HG03064 (cell line): ENCODE measurements around the gene OTUB2.

Experiments used
- ATAC-seq: cut with Tn5 transposase; IDR thresholded peaks from one replicate; pipeline ENCODE4 v1.9.1; 2021; ENCODE audit warnings: low read depth; ENCODE audit not compliant: unreplicated experiment

OTUB2 gene

GRCh38 chr14:94026173-94026888, at the start of gene OTUB2:
Gene OTUB2 (plus strand): TSS chr14:94026340. CDS start chr14:94026538, 198 bp downstream.
- peak; percentile 100 for ATAC-seq

- ATAC-seq, result peak; percentile 17
Measured at GRCh38 chr14:93976477-93977057, 49.6 kb upstream of the OTUB2 start, which contains the start of gene ASB2. Gene ASB2 (minus strand): TSS chr14:93976570. CDS start chr14:93964539, 12,031 bp downstream.

- ATAC-seq, result no peak
Measured at GRCh38 chr14:93977171-93977570, 49.0 kb upstream of the OTUB2 start.

GRCh38 chr14:93977790-93978581, 48.2 kb upstream of the OTUB2 start:
- ATAC-seq, result peak; percentile 59

GRCh38 chr14:93978735-93979134, 47.4 kb upstream of the OTUB2 start:
- ATAC-seq, result no peak

GRCh38 chr14:93980456-93981201, 45.5 kb upstream of the OTUB2 start:
- ATAC-seq, result no peak

- ATAC-seq, result no peak
Measured at GRCh38 chr14:93981316-93982229, 44.6 kb upstream of the OTUB2 start.

GRCh38 chr14:93982230-93983007, 43.7 kb upstream of the OTUB2 start:
- no peak for ATAC-seq

GRCh38 chr14:93984070-93984469, 42.1 kb upstream of the OTUB2 start:
- no peak for ATAC-seq

- no peak for ATAC-seq
Measured at GRCh38 chr14:93984987-93985410, 41.1 kb upstream of the OTUB2 start.

GRCh38 chr14:93986955-93987354, 39.2 kb upstream of the OTUB2 start:
- ATAC-seq, result no peak

GRCh38 chr14:93987376-93987775, 38.8 kb upstream of the OTUB2 start:
- no peak for ATAC-seq

GRCh38 chr14:93987815-93988476, 38.2 kb upstream of the OTUB2 start:
- ATAC-seq, result no peak

GRCh38 chr14:93989939-93990338, 36.2 kb upstream of the OTUB2 start:
- no peak for ATAC-seq

- ATAC-seq, result no peak
Measured at GRCh38 chr14:93991212-93991611, 34.9 kb upstream of the OTUB2 start.

- ATAC-seq, result no peak
Measured at GRCh38 chr14:93991649-93992048, 34.5 kb upstream of the OTUB2 start.

GRCh38 chr14:93993382-93993781, 32.8 kb upstream of the OTUB2 start:
- ATAC-seq, result no peak

- no peak for ATAC-seq
Measured at GRCh38 chr14:93994919-93995682, 31.0 kb upstream of the OTUB2 start.
